ENCODE measurements around the gene SH3RF3. TPM values are rescaled to one million over a fixed set of nuclear protein-coding genes. Genes with fewer than 3 reads are reported as not detected.

SH3RF3 gene
- total RNA-seq, 1 experiment from 2014 or later = not detected

GRCh38 chr2:109175350-109175678 is 46.3 kb downstream of the SH3RF3 start (continued):
- no peak for TF ChIP-seq ZBTB33 (IDR thresholded peaks at IDR 0.05; ENCODE audit: extremely low read depth, insufficient replicate concordance, low read length)
- TF ChIP-seq RAD21 (IDR thresholded peaks at IDR 0.05; ENCODE audit: low read depth) = no peak

GRCh38 chr2:109176928-109177327 is 47.9 kb downstream of the SH3RF3 start:
- DNase-seq (ENCODE audit: low read depth, low spot score) = no peak
- intact Hi-C loops (cut with micrococcal nuclease) = no loop called here
- Histone ChIP-seq H3K4me1 (ENCODE audit: control insufficient read depth in 1 of 2, insufficient read depth in 2 of 2, low read length in 2 of 2) (no peaks in the 10 kb centered on the region), H3K27ac (ENCODE audit: low read depth, low read length) (no peak overlapping the region), H3K4me3 (replicated peaks in 1 of 2; ENCODE audit: low read depth in 1 of 2, low read length in 2 of 2) (no peak overlapping the region), H3K27me3 (ENCODE audit: insufficient read depth, low read length) (peaks cover 12% of the 10 kb centered on the region), H3K4me2 (ENCODE audit: low read length) (no peak overlapping the region), H3K9me2 (ENCODE audit: insufficient read depth) (no peaks in the 10 kb centered on the region), H3K9ac (ENCODE audit: low read length) (no peak overlapping the region), H3K9me3 (ENCODE audit: control insufficient read depth in 1 of 2, insufficient read depth in 1 of 2, low read depth in 1 of 2, low read length in 2 of 2) (no peaks in the 10 kb centered on the region), H2AFZ (ENCODE audit: low read depth, low read length, poor library complexity, severe bottlenecking) (no peak overlapping the region), H4K20me1 (ENCODE audit: insufficient read depth) (no peaks in the 10 kb centered on the region), H3K79me2 (ENCODE audit: insufficient read depth, low read length) (no peaks in the 10 kb centered on the region), H3K36me3 (ENCODE audit: control insufficient read depth in 1 of 2, insufficient read depth in 2 of 2, low read length in 2 of 2) (no peaks in the 10 kb centered on the region)
- TF ChIP-seq EZH2phosphoT487 (IDR thresholded peaks at IDR 0.05; ENCODE audit: borderline replicate concordance) (no peak), TCF7L2 (IDR thresholded peaks at IDR 0.05; ENCODE audit: borderline replicate concordance, extremely low read depth, insufficient read depth, insufficient read length) (no peak), CBX3 (IDR thresholded peaks at IDR 0.05; ENCODE audit: low read depth) (no peak), CTCF (IDR thresholded peaks at IDR 0.05 in 2 of 3, conservative IDR thresholded peaks at IDR 0.05 in 1 of 3; ENCODE audit: borderline replicate concordance in 1 of 3, insufficient read depth in 1 of 3, low read depth in 2 of 3, low read length in 2 of 3) (no peak), SP1 (IDR thresholded peaks at IDR 0.05; ENCODE audit: low read depth) (no peak)
- RAD21 ChIA-PET (ENCODE audit: low non-redundant PET in 1 of 2, low total read pairs in 2 of 2, uncharacterized antibody in 2 of 2, unreplicated experiment in 2 of 2) = no interaction called here
- CTCF ChIA-PET = no interaction called here
- no TSS peak for BruUV-seq (replicated peaks)
- POLR2A ChIA-PET = no interaction called here
- no peak for ATAC-seq

Data from HCT116 (cell line).